Measurements from ENCODE around the gene PNLIPRP2.

PNLIPRP2 gene

GRCh38 chr10:116683821-116684220, 63.1 kb downstream of the PNLIPRP2 start:
- no peak for DNase-seq (ENCODE audit: low read depth)

GRCh38 chr10:116684781-116685180, 64.0 kb downstream of the PNLIPRP2 start:
- no peak for DNase-seq (ENCODE audit: low read depth)

DNA sequence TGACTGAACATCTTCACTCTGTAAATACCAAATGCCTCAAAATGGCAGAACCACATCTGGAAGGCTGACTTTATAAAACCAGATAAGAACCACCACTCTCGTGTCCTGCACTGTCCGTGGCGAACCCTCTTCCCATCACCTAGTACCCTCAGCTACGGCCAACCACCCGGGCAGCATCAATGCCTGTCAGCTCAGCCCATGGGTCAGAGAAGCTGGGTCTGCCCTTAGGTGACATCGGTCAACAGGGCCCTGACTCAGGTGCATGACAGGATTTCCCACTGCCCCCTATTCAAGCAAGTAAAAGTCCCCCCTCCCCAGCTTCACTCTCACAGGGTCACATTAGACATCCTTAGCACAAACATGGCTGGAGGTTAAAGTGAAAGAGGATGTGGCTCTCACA, 65.1 kb downstream of the PNLIPRP2 start:
- DNase-seq (ENCODE audit: low read depth) = no peak

DNA sequence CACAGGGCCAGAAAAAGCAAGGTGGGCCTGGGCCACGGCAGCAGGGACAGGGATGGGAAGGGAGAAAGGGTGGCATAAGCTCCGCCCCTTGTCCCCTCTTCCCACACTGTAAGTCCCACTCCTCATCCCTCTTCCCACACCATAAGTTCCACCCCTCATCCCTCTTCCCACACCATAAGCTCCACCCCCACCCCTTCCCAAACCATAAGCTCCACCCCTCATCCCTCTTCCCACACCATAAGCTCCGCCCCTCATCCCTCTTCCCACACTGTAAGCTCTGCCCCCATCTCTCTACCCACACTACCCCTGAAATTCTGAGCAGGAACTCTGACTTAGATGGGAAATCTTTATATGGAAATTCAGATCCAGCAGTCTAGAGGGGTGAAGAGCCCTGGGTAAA, 65.9 kb downstream of the PNLIPRP2 start:
- DNase-seq (ENCODE audit: low read depth) = no peak

- DNase-seq (ENCODE audit: low read depth) = no peak
Measured at GRCh38 chr10:116687633-116688032, 66.9 kb downstream of the PNLIPRP2 start.

GRCh38 chr10:116688241-116688711, 67.5 kb downstream of the PNLIPRP2 start:
- DNase-seq (ENCODE audit: low read depth) = peak; percentile 1

GRCh38 chr10:116688741-116689495, 68.2 kb downstream of the PNLIPRP2 start:
- DNase-seq (ENCODE audit: low read depth) = no peak

DNA sequence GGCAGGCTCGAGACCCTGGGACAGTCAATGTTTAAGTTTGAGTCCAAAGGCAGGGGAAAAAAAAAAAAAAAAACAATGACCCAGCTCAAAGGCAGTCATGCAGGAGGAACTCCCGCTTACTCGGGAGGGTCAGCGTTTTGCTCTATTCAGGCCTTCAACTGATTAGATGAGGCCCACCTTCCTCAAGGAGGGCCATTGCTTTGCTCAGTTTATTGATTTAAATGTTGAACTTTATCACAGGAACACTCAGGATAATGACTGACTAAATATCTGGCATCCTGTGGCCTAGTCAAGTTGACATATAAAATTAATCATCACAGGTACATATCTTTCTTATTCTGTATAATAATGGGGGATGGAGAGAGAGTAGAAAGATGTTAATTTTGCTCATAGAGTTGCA, 69.0 kb downstream of the PNLIPRP2 start:
- DNase-seq (ENCODE audit: low read depth) = no peak

- DNase-seq (ENCODE audit: low read depth) = no peak
Measured at GRCh38 chr10:116690356-116691322, 69.9 kb downstream of the PNLIPRP2 start.

- no peak for DNase-seq (ENCODE audit: low read depth)
Measured at GRCh38 chr10:116691635-116692034, 70.9 kb downstream of the PNLIPRP2 start.

DNA sequence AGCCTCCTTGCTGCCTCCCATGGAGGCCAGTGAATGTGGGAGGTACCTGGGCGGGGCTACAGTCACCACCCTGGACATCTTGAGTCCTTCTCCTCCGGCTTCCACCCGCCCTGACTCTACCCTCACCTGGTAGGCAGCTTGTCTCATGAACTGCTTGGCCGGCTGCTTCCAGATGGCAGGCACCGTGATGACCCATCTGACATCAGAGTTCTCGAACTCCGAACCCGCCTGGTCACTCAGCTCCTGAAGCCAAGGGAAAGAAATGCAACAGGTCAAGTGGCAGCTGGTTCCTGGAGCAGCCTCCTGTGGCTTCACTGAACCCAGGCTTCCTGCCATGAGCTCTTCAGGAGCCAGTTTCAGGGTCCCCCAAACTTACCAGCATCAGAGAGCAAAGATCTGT, 71.5 kb downstream of the PNLIPRP2 start:
- DNase-seq (ENCODE audit: low read depth) = no peak

- no peak for DNase-seq (ENCODE audit: low read depth)
Measured at GRCh38 chr10:116694243-116694926, 73.6 kb downstream of the PNLIPRP2 start.
